PC-3 (cell line): Measurements from ENCODE around the gene LMTK3. TPM values are rescaled to one million over a fixed set of nuclear protein-coding genes. Genes with fewer than 3 reads are reported as not detected.

Experiments
- ATAC-seq: fragments of 200-7000 bp; cut with Tn5 transposase; 2 replicates; pipeline ENCODE4 v1.9.1; 2020; ENCODE audit warnings: mild to moderate bottlenecking, moderate library complexity
- BruUV-seq: library from RNA; stranded (reverse); fragments of 400-500 nt; replicated peaks from 2 replicates; lab custom pipeline; 2021; lab: Mats Ljungman, UMichigan
- CTCF ChIA-PET: fragments of 300-600 bp; sonication (Branson Sonifier 250); formaldehyde crosslinking; loops from one replicate; lab custom pipeline; 2022; ENCODE audit warnings: antibody characterized with exemption; lab: Charles Lee
- POLR2A ChIA-PET: fragments of 300-600 bp; sonication (Branson Sonifier 250); formaldehyde crosslinking; loops from one replicate; lab custom pipeline; 2022; ENCODE audit warnings: antibody characterized with exemption; ENCODE audit not compliant: unreplicated experiment; lab: Charles Lee
- DNase-seq: peaks from one replicate; pipeline ENCODE4 v3.0.0-alpha.2; 2015
- H2AFZ ChIP-seq: fragments of 300-600 bp; sonication (generic); 2 replicates; pipeline ENCODE4 v1.6.0; 2016; ENCODE audit warnings: antibody characterized with exemption, low read length
- H3F3A ChIP-seq: fragments of 300-600 bp; sonication (generic); one replicate; pipeline ENCODE4 v1.6.0; 2017; ENCODE audit warnings: antibody characterized with exemption, low read length, control low read depth, mild to moderate bottlenecking; ENCODE audit not compliant: unreplicated experiment
- H3K27ac ChIP-seq: fragments of 300-600 bp; sonication (generic); 2 replicates; pipeline ENCODE4 v1.5.1; 2016; ENCODE audit warnings: mild to moderate bottlenecking, low read length
- H3K27me3 ChIP-seq: fragments of 300-600 bp; sonication (generic); 2 replicates; pipeline ENCODE4 v1.6.1; 2016; ENCODE audit warnings: low read length, mixed read lengths
- H3K36me3 ChIP-seq: fragments of 300-600 bp; sonication (generic); 2 replicates; pipeline ENCODE4 v1.6.1; 2016; ENCODE audit warnings: low read depth, mixed run types, low read length, mixed read lengths
- H3K4me1 ChIP-seq: fragments of 300-600 bp; sonication (generic); 2 replicates; pipeline ENCODE4 v1.5.1; 2016; ENCODE audit warnings: low read length; ENCODE audit not compliant: insufficient read depth
- H3K4me2 ChIP-seq: fragments of 300-600 bp; sonication (generic); 2 replicates; pipeline ENCODE4 v1.6.0; 2016; ENCODE audit warnings: low read length
- H3K4me3 ChIP-seq: fragments of 300-600 bp; sonication (generic); 2 replicates; pipeline ENCODE4 v1.5.1; 2016; ENCODE audit warnings: mild to moderate bottlenecking, low read length, mixed read lengths
- H3K79me2 ChIP-seq: fragments of 300-600 bp; sonication (generic); 2 replicates; pipeline ENCODE4 v1.6.1; 2017; ENCODE audit warnings: low read length, mixed read lengths
- H3K9ac ChIP-seq: fragments of 300-600 bp; sonication (generic); 2 replicates; pipeline ENCODE4 v1.6.0; 2016; ENCODE audit warnings: mild to moderate bottlenecking, low read length
- H3K9me2 ChIP-seq: fragments of 300-600 bp; sonication (generic); replicated peaks from 2 replicates; pipeline ENCODE4 v1.6.1; 2016; ENCODE audit warnings: mixed run types, low read length, mixed read lengths
- H3K9me3 ChIP-seq: fragments of 300-600 bp; sonication (generic); 2 replicates; pipeline ENCODE4 v1.6.1; 2016; ENCODE audit warnings: low read length, mixed read lengths
- H4K20me1 ChIP-seq: fragments of 300-600 bp; sonication (generic); 2 replicates; pipeline ENCODE4 v1.6.1; 2016; ENCODE audit warnings: low read length, mixed read lengths
- EZH2 ChIP-seq: fragments of 300-600 bp; sonication (generic); IDR thresholded peaks from one replicate; pipeline ENCODE4 v1.6.1; 2017; ENCODE audit warnings: antibody characterized with exemption, mild to moderate bottlenecking, low read length; ENCODE audit not compliant: unreplicated experiment
- EZH2phosphoT487 ChIP-seq: fragments of 300-600 bp; sonication (generic); IDR thresholded peaks from 2 replicates; pipeline ENCODE4 v1.6.1; 2018; ENCODE audit warnings: mild to moderate bottlenecking, antibody characterized with exemption, low read length, borderline replicate concordance
- intact Hi-C: fragments of 100-400 bp; cut with micrococcal nuclease; formaldehyde crosslinking; loops from 2 replicates; pipeline ENCODE4 v1.9.0; 2023
- total RNA-seq: library from RNA; depleted of rRNA; stranded (reverse); fragments of >200 nt; gene quantifications from 2 replicates; pipeline ENCODE4 v1.2.3, GENCODE V29; 2014
- TF ChIP-seq, protein P1 (sequence below): fragments of 300-600 bp; sonication (generic); conservative IDR thresholded peaks from 2 replicates; pipeline ENCODE4 v1.5.1; 2017; ENCODE audit warnings: antibody characterized with exemption, low read depth, mild to moderate bottlenecking, low read length

LMTK3 gene
- total RNA-seq, 1 experiment from 2014 or later = 4.8 TPM

GRCh38 chr19:48481846-48482639, 29.6 kb downstream of the LMTK3 start:
- H3K9ac ChIP-seq = no peak overlapping the region
- H3F3A ChIP-seq = no peaks in the 10 kb centered on the region
- no peak overlapping the region for H3K27ac ChIP-seq
- H2AFZ ChIP-seq = no peak overlapping the region
- H3K4me2 ChIP-seq = no peak overlapping the region
- no peaks in the 10 kb centered on the region for H4K20me1 ChIP-seq
- intact Hi-C loops = no loop called here
- H3K79me2 ChIP-seq = no peaks in the 10 kb centered on the region
- no peak for DNase-seq
- no peaks in the 10 kb centered on the region for H3K36me3 ChIP-seq
- ATAC-seq = peak; percentile 29
- H3K9me3 ChIP-seq = no peaks in the 10 kb centered on the region
- no peak for TF ChIP-seq EZH2phosphoT487
- TF ChIP-seq EZH2 = no peak
- TF ChIP-seq, protein P1, sequence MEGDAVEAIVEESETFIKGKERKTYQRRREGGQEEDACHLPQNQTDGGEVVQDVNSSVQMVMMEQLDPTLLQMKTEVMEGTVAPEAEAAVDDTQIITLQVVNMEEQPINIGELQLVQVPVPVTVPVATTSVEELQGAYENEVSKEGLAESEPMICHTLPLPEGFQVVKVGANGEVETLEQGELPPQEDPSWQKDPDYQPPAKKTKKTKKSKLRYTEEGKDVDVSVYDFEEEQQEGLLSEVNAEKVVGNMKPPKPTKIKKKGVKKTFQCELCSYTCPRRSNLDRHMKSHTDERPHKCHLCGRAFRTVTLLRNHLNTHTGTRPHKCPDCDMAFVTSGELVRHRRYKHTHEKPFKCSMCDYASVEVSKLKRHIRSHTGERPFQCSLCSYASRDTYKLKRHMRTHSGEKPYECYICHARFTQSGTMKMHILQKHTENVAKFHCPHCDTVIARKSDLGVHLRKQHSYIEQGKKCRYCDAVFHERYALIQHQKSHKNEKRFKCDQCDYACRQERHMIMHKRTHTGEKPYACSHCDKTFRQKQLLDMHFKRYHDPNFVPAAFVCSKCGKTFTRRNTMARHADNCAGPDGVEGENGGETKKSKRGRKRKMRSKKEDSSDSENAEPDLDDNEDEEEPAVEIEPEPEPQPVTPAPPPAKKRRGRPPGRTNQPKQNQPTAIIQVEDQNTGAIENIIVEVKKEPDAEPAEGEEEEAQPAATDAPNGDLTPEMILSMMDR = no peak
- H3K4me1 ChIP-seq = peaks cover 10% of the 10 kb centered on the region; the same call in 1 of the 2 replicates
- CTCF ChIA-PET = no interaction called here
- H3K9me2 ChIP-seq = no peaks in the 10 kb centered on the region
- no peaks in the 10 kb centered on the region for H3K27me3 ChIP-seq
- TSS peak; percentile 7 for BruUV-seq
- no peak overlapping the region for H3K4me3 ChIP-seq
- POLR2A ChIA-PET = no interaction called here

DNA sequence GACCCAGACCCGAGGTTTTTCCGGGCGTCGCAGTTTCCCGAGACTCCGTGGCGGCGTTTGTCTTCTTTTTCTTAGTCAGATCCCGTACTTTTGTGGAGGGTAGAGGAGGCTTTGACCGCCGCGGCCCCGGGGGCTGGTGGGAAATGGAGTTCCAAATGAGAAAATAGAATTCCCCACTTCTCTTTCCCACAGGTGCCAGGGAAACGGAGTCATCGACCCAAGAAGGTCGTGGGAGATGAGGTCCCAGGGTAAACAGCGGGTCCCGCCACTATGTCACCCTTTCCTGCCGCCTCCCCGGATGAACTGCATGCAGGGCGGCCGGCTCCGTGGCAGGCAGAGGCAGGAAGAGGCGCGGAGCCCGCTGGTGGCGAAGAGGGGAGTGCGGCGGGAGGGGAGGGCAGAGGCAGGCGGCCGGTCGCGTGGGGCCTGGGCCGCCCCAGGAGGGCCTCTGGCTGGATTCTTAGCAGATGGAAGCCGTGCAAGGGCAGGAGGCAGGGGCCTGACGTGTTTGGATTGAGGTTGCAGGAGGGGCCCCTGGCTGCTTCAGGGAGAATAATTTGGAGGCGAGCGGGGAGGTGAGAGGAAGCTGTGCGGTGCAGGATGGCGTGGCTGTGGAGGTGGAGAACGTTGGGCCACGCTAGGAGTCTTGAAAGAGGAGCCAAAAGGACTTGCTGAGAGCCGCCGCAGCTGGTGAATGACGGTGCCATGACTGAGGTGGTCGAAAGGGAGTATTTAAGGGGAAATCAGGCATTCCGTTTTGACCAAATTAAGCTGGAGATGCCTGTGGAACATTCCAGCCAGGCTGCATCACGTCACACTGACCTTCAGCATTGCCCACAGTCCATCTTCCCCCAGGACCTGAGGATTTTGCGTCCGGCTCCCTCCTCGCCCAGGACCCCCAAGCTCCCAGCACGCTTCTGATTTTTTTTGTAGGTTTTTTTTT, 30.8 kb downstream of the LMTK3 start:
- intact Hi-C loops = no loop called here
- no peaks in the 10 kb centered on the region for H3F3A ChIP-seq
- no peak overlapping the region for H3K27ac ChIP-seq
- H3K4me3 ChIP-seq = no peak overlapping the region
- TF ChIP-seq EZH2phosphoT487 (no peak), EZH2 (no peak)
- TF ChIP-seq, protein P1 = no peak
- ATAC-seq (no peak), DNase-seq (no peak)
- H3K79me2 ChIP-seq = no peaks in the 10 kb centered on the region
- no TSS peak for BruUV-seq
- ChIA-PET POLR2A (interaction anchor here (0.7 kb wide), 1 partner anchor 11 kb away, joined by 5 read pairs; no protein-coding TSS in a partner anchor), CTCF (no interaction called here)
- H2AFZ ChIP-seq = no peak overlapping the region
- 0 out of 2 replicates have a peak, but pooled peaks cover 2% of the 10 kb centered on the region for H3K4me1 ChIP-seq
- no peak overlapping the region for H3K9ac ChIP-seq
- H3K27me3 ChIP-seq = no peaks in the 10 kb centered on the region
- H4K20me1 ChIP-seq = no peaks in the 10 kb centered on the region
- H3K9me3 ChIP-seq = no peaks in the 10 kb centered on the region
- no peaks in the 10 kb centered on the region for H3K36me3 ChIP-seq
- H3K9me2 ChIP-seq = no peaks in the 10 kb centered on the region
- no peak overlapping the region for H3K4me2 ChIP-seq
